HepG2 (cell line): ENCODE measurements around the gene SYNJ2. TPM values are rescaled to one million over a fixed set of nuclear protein-coding genes. Genes with fewer than 3 reads are reported as not detected.

Experiments
- ATAC-seq: fragments of 200-7000 bp; cut with Tn5 transposase; 3 replicates; pipeline ENCODE4 v1.9.1; 2020; ENCODE audit warnings: mild to moderate bottlenecking, moderate library complexity
- BruUV-seq: library from RNA; stranded (reverse); fragments of 400-500 nt; replicated peaks from 2 replicates; lab custom pipeline; 2021; lab: Mats Ljungman, UMichigan
- CTCF ChIA-PET: fragments of 300-600 bp; formaldehyde crosslinking; extraction: SDS; loops from one replicate; lab custom pipeline; 2021; ENCODE audit warnings: low total read pairs, inconsistent platforms, low intra/inter-chr PET ratio; lab: Yijun Ruan, JAX
- POLR2A ChIA-PET: fragments of 350-600 bp; sonication (Branson Sonifier 250); formaldehyde crosslinking; loops from one replicate; lab custom pipeline; 2020; ENCODE audit warnings: antibody characterized with exemption, inconsistent platforms; lab: Yijun Ruan, JAX
- DNase-seq: peaks from one replicate; pipeline ENCODE4 v3.0.0-alpha.2; 2015; ENCODE audit warnings: low spot score
- FAIRE-seq: peaks from 3 replicates; lab custom pipeline; 2011; peaks lifted over from hg19 to GRCh38; lab: Jason Lieb, UNC
- H2AFZ ChIP-seq: one replicate; pipeline ENCODE4 v1.6.1; 2011; ENCODE audit warnings: low read length, inconsistent platforms
- H3K27ac ChIP-seq: fragments of 300-600 bp; 3 replicates; pipeline ENCODE4 v1.8.0; 2011; ENCODE audit warnings: mixed run types, mild to moderate bottlenecking, mixed read lengths, low read length, inconsistent platforms; ENCODE audit not compliant: insufficient read depth; ENCODE audit errors: extremely low read length
- H3K27me3 ChIP-seq, 2 experiments: fragments of 200-600 bp in 1 of 2; 2 replicates in 1 of 2; 3 replicates in 1 of 2; pipeline versions ENCODE4 v1.6.0 to v1.8.0; 2011; ENCODE audit warnings: low read length in 2 of 2, mild to moderate bottlenecking in 2 of 2, moderate library complexity in 2 of 2, inconsistent platforms in 1 of 2; ENCODE audit not compliant: insufficient read depth in 2 of 2, control insufficient read depth in 1 of 2
- H3K36me3 ChIP-seq, 2 experiments: fragments of 200-600 bp in 1 of 2; replicated peaks in 1 of 2; 2 replicates in 1 of 2; 3 replicates in 1 of 2; pipeline versions ENCODE4 v1.5.1 to v1.8.0; 2011; ENCODE audit warnings: low read length in 2 of 2, inconsistent platforms in 1 of 2; ENCODE audit not compliant: insufficient read depth in 2 of 2, control insufficient read depth in 1 of 2
- H3K4me1 ChIP-seq: 2 replicates; pipeline ENCODE4 v1.5.1; 2012; ENCODE audit warnings: low read length, inconsistent platforms; ENCODE audit not compliant: insufficient read depth
- H3K4me2 ChIP-seq: 2 replicates; pipeline ENCODE4 v1.6.0; 2011; ENCODE audit warnings: low read depth, low read length, inconsistent platforms
- H3K4me3 ChIP-seq, 3 experiments: fragments of 200-600 bp in 1 of 3; sonication (generic), shearing (Covaris generic) in 1 of 3; replicated peaks in 1 of 3; 2 replicates each; pipeline ENCODE4 v1.5.1; 2011 to 2016; ENCODE audit warnings: low read length in 3 of 3, inconsistent platforms in 2 of 3, low read depth in 2 of 3, mild to moderate bottlenecking in 2 of 3, control low read depth in 1 of 3, mixed read lengths in 1 of 3; ENCODE audit not compliant: insufficient read depth in 1 of 3
- H3K79me2 ChIP-seq: one replicate; pipeline ENCODE4 v1.6.1; 2011; ENCODE audit warnings: low read length, inconsistent platforms; ENCODE audit not compliant: insufficient read depth
- H3K9ac ChIP-seq: 2 replicates; pipeline ENCODE4 v1.6.0; 2011; ENCODE audit warnings: mild to moderate bottlenecking, low read depth, low read length, inconsistent platforms; ENCODE audit not compliant: insufficient read depth
- H3K9me3 ChIP-seq: 2 replicates; pipeline ENCODE4 v1.5.1; 2012; ENCODE audit warnings: mild to moderate bottlenecking, low read length
- H4K20me1 ChIP-seq: 2 replicates; pipeline ENCODE4 v1.6.0; 2011; ENCODE audit warnings: inconsistent platforms, mild to moderate bottlenecking, low read length, moderate library complexity; ENCODE audit not compliant: insufficient read depth
- IKZF1 ChIP-seq: fragments of 450-650 bp; IDR thresholded peaks from 2 replicates; pipeline ENCODE4 v1.7.1; 2016
- KIAA2018 ChIP-seq: sonication (generic); formaldehyde crosslinking; IDR thresholded peaks from 2 replicates; pipeline ENCODE4 v1.5.0; 2020; ENCODE audit warnings: mild to moderate bottlenecking, missing genetic modification reagents, borderline replicate concordance
- TEAD3 ChIP-seq: optimal IDR thresholded peaks from 2 replicates; pipeline ENCODE3; 2016; ENCODE audit warnings: borderline replicate concordance
- ZFP82 ChIP-seq: sonication (generic); formaldehyde crosslinking; IDR thresholded peaks from 2 replicates; pipeline ENCODE4 v1.5.1; 2020; ENCODE audit warnings: mild to moderate bottlenecking, missing genetic modification reagents, borderline replicate concordance
- ZNF317 ChIP-seq: sonication (generic); formaldehyde crosslinking; IDR thresholded peaks from 2 replicates; pipeline ENCODE4 v1.5.0; 2020; ENCODE audit warnings: mild to moderate bottlenecking, missing genetic modification reagents
- ZNF772 ChIP-seq: sonication (generic); formaldehyde crosslinking; IDR thresholded peaks from 2 replicates; pipeline ENCODE4 v1.5.0; 2020; ENCODE audit warnings: mild to moderate bottlenecking, missing genetic modification reagents
- WGBS: methylation state at CpG from one replicate; pipeline ENCODE4 v1.1.6; 2017; ENCODE audit warnings: low lambda C conversion rate; 5-methylcytosine and 5-hydroxymethylcytosine counted together
- in situ Hi-C: cut with HindIII; loops from 2 replicates; pipeline ENCODE4 v1.10.0; 2017; ENCODE audit warnings: low pct_unique_long_range_greater_than_20kb; ENCODE audit not compliant: extremely low pct_ligation_motif_present
- intact Hi-C: fragments of 100-400 bp; cut with micrococcal nuclease; formaldehyde crosslinking; loops from one replicate; pipeline ENCODE4 v1.10.0; 2022; ENCODE audit not compliant: unreplicated experiment
- polyA plus RNA-seq, 8 experiments: library from polyadenylated mRNA; depleted of rRNA in 3 of 8; stranded (reverse) in 7 of 8; unstranded in 1 of 8; fragments of >200 nt; fragmentation: Illumina TruSeq in 4 of 8; extraction: Trizol in 4 of 8; gene quantifications; 2 replicates each; pipeline versions ENCODE4 v1.2.1 to v1.2.3, GENCODE V29; 2011 to 2016; ENCODE audit warnings: low read depth in 4 of 8, missing spikeins in 1 of 8, mixed read lengths in 1 of 8; ENCODE audit not compliant: insufficient read depth in 1 of 8
- total RNA-seq, 5 experiments: library from RNA; depleted of rRNA; stranded (reverse); fragments of >200 nt; fragmentation: Illumina TruSeq; extraction: Trizol; gene quantifications; 2 replicates each; pipeline ENCODE4 v1.2.3, GENCODE V29; 2016; ENCODE audit warnings: low read depth in 1 of 5

Gene SYNJ2
- total and polyA plus RNA-seq, 2 of the 13 experiments (the other 11 are each of a cell fraction or from before 2014, with no cell fraction given): 39.1 to 57.6 TPM

DNA sequence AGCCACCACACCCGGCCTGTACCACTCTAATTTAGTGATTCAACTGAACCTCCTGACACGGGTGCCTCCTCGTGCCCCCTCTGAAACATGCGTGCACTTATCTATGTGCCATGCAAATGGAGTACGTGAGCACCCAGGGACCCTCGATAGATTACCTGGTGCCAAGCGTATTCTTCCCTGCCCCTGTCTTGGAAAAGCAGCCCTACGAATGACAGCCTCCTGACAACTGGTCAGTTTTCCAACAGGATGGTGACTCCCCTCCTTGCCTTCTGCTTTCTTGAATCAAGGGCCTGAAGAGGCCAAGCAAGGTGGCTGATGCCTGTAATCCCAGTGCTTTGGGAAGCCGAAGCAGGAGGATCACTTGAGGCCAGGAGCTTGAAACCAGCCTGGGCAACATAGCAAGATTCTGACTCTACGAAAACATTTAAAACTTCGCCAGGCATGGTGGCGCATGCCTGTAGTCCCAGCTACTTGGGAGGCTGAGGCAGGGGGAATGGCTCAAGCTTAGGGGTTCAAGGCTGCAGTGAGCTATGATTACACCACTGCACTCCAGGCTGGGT lies 25.4 kb upstream of the SYNJ2 start:
- Histone ChIP-seq H3K4me3 (no peak overlapping the region), H4K20me1 (no peaks in the 10 kb centered on the region), H3K4me2 (no peak overlapping the region), H3K4me1 (peaks cover 61% of the 10 kb centered on the region), H3K36me3 (no peaks in the 10 kb centered on the region), H3K27me3 (no peaks in the 10 kb centered on the region; a peak in 1 of 5 replicates), H2AFZ (no peak overlapping the region), H3K9ac (no peak overlapping the region), H3K79me2 (no peaks in the 10 kb centered on the region), H3K27ac (no peak overlapping the region), H3K9me3 (peaks cover 21% of the 10 kb centered on the region)
- DNase-seq (no peak), ATAC-seq (no peak), FAIRE-seq (no peak)
- TF ChIP-seq ZFP82 (CRISPR knock-in tag) (no peak), IKZF1 (no peak), KIAA2018 (no peak), TEAD3 (peak; percentile 15), ZNF772 (CRISPR knock-in tag) (peak; percentile 7; the same call in 1 of the 2 replicates), ZNF317 (CRISPR knock-in tag) (0 out of 2 replicates have a peak, but pooled peaks have one; percentile 36)
- WGBS: 91% methylated on average over 12 of the region's 12 CpGs
- BruUV-seq: no TSS peak
- CTCF ChIA-PET: no interaction called here
- intact Hi-C loops (loop anchor here (10.0 kb wide), 1 partner anchor 119 kb away; no protein-coding TSS in a partner anchor), in situ Hi-C loops (no loop called here)
- POLR2A ChIA-PET: no interaction called here
